ENCODE results near the gene CBFA2T2. TPM values are rescaled to one million over a fixed set of nuclear protein-coding genes. Genes with fewer than 3 reads are reported as not detected.
"Not testable (repeated sequence)": the region's sequence is repeated elsewhere in the genome, so short reads cannot be mapped to it uniquely, and the experiment has no call there.

CBFA2T2 gene
- total RNA-seq, 1 donor from 2014 or later: 14.1 TPM

GRCh38 chr20:33541797-33542196 is 51.9 kb downstream of the CBFA2T2 start:
- intact Hi-C loops (cut with micrococcal nuclease): no loop called here

- intact Hi-C loops (cut with micrococcal nuclease): no loop called here
Measured at GRCh38 chr20:33545763-33546162, 55.9 kb downstream of the CBFA2T2 start.

- intact Hi-C loops (cut with micrococcal nuclease): no loop called here
Measured at GRCh38 chr20:33549229-33549999, 59.5 kb downstream of the CBFA2T2 start.

- intact Hi-C loops (cut with micrococcal nuclease): no loop called here
Measured at GRCh38 chr20:33551778-33552177, 61.9 kb downstream of the CBFA2T2 start.

- intact Hi-C loops (cut with micrococcal nuclease): no loop called here
Measured at GRCh38 chr20:33552519-33552918, 62.6 kb downstream of the CBFA2T2 start.

- intact Hi-C loops (cut with micrococcal nuclease): no loop called here
Measured at GRCh38 chr20:33553516-33553915, 63.6 kb downstream of the CBFA2T2 start.

- intact Hi-C loops (cut with micrococcal nuclease): loop anchor here (1.0 to 5.0 kb wide), 2 partner anchors 66 to 107 kb away; partner anchors contain the start of gene C20orf144
Measured at GRCh38 chr20:33554914-33555420, 65.1 kb downstream of the CBFA2T2 start.

- intact Hi-C loops (cut with micrococcal nuclease): loop anchor here (1.0 to 5.0 kb wide), 2 partner anchors 66 to 107 kb away; partner anchors contain the start of gene C20orf144
Measured at GRCh38 chr20:33555755-33556154, 65.9 kb downstream of the CBFA2T2 start.

- intact Hi-C loops (cut with micrococcal nuclease): loop anchor here (5.0 kb wide), 1 partner anchor 106 kb away; the partner anchor contains the start of gene C20orf144
Measured at GRCh38 chr20:33556246-33556645, 66.3 kb downstream of the CBFA2T2 start.

- intact Hi-C loops (cut with micrococcal nuclease): loop anchor here (5.0 kb wide), 1 partner anchor 104 kb away; the partner anchor contains the start of gene C20orf144
Measured at GRCh38 chr20:33558348-33559144, 68.7 kb downstream of the CBFA2T2 start.

GRCh38 chr20:33559212-33559611 is 69.3 kb downstream of the CBFA2T2 start:
- intact Hi-C loops (cut with micrococcal nuclease): loop anchor here (5.0 kb wide), 1 partner anchor 103 kb away; the partner anchor contains the start of gene C20orf144

GRCh38 chr20:33560026-33560425 is 70.1 kb downstream of the CBFA2T2 start:
- intact Hi-C loops (cut with micrococcal nuclease): no loop called here

GRCh38 chr20:33561053-33561452 is 71.2 kb downstream of the CBFA2T2 start:
- intact Hi-C loops (cut with micrococcal nuclease): not testable (repeated sequence)

- intact Hi-C loops (cut with micrococcal nuclease): no loop called here
Measured at GRCh38 chr20:33561692-33562601, 72.1 kb downstream of the CBFA2T2 start.

- intact Hi-C loops (cut with micrococcal nuclease): no loop called here
Measured at GRCh38 chr20:33563788-33564187, 73.9 kb downstream of the CBFA2T2 start.

GRCh38 chr20:33566781-33567603 is 77.1 kb downstream of the CBFA2T2 start:
- intact Hi-C loops (cut with micrococcal nuclease): no loop called here

GRCh38 chr20:33567949-33568348 is 78.1 kb downstream of the CBFA2T2 start:
- intact Hi-C loops (cut with micrococcal nuclease): no loop called here

GRCh38 chr20:33568378-33568777 is 78.5 kb downstream of the CBFA2T2 start:
- intact Hi-C loops (cut with micrococcal nuclease): no loop called here

GRCh38 chr20:33568868-33569801 is 79.2 kb downstream of the CBFA2T2 start:
- intact Hi-C loops (cut with micrococcal nuclease): no loop called here
